GM21825 (cell line): ENCODE data around the gene MRTFA.

ENCODE experiments used
- ATAC-seq: cut with Tn5 transposase; IDR thresholded peaks from one replicate; pipeline ENCODE4 v1.9.1; 2021; ENCODE audit warnings: mild to moderate bottlenecking, moderate library complexity; ENCODE audit not compliant: unreplicated experiment

MRTFA gene

GRCh38 chr22:40473703-40474102, 162.8 kb downstream of the MRTFA start:
- no peak for ATAC-seq

GRCh38 chr22:40472579-40472978, 163.9 kb downstream of the MRTFA start:
- ATAC-seq: no peak

- no peak for ATAC-seq
These were observed 164.5 kb downstream of the MRTFA start for GRCh38 chr22:40472051-40472450.

- no peak for ATAC-seq
These were observed 167.3 kb downstream of the MRTFA start for GRCh38 chr22:40469181-40469580.

- ATAC-seq: no peak
These were observed 167.9 kb downstream of the MRTFA start for GRCh38 chr22:40468616-40469015.

GRCh38 chr22:40466976-40467375, 169.5 kb downstream of the MRTFA start:
- ATAC-seq: no peak

GRCh38 chr22:40463683-40464082, 172.8 kb downstream of the MRTFA start:
- no peak for ATAC-seq

GRCh38 chr22:40463017-40463631, 173.4 kb downstream of the MRTFA start:
- ATAC-seq: no peak

GRCh38 chr22:40462195-40462984, 174.1 kb downstream of the MRTFA start:
- ATAC-seq: no peak

- no peak for ATAC-seq
These were observed 182.8 kb downstream of the MRTFA start for GRCh38 chr22:40453671-40454070.

- ATAC-seq: no peak
These were observed 183.6 kb downstream of the MRTFA start for GRCh38 chr22:40452730-40453487.

GRCh38 chr22:40451210-40451609, 185.3 kb downstream of the MRTFA start:
- no peak for ATAC-seq

GRCh38 chr22:40450616-40451015, 185.9 kb downstream of the MRTFA start:
- ATAC-seq: no peak

- ATAC-seq: no peak
These were observed 186.9 kb downstream of the MRTFA start for GRCh38 chr22:40449676-40450035.

GRCh38 chr22:40446203-40446602, 190.3 kb downstream of the MRTFA start:
- no peak for ATAC-seq

GRCh38 chr22:40444178-40444831, 192.2 kb downstream of the MRTFA start:
- no peak for ATAC-seq

- no peak for ATAC-seq
These were observed 192.8 kb downstream of the MRTFA start for GRCh38 chr22:40443732-40444131.

GRCh38 chr22:40441761-40442390, 194.6 kb downstream of the MRTFA start:
- no peak for ATAC-seq

- ATAC-seq: peak; percentile 64
These were observed 199.8 kb downstream of the MRTFA start for GRCh38 chr22:40436505-40437431.

- ATAC-seq: no peak
These were observed 201.8 kb downstream of the MRTFA start for GRCh38 chr22:40434745-40435144.
